Gastrocnemius medialis (tissue), 4 donors: ENCODE results near the gene DOK5. TPM values are rescaled to one million over a fixed set of nuclear protein-coding genes. Genes with fewer than 3 reads are reported as not detected.

Experiments used
- ATAC-seq, 2 donors: fragments of 150-250 bp; one replicate each; pipeline ENCODE4 v1.9.1; 2016
- DNase-seq, 2 donors: peaks; one replicate each; pipeline ENCODE4 v3.0.0-alpha.2; 2019
- H3K27ac ChIP-seq, 4 donors: fragments of 200-600 bp; sonication (generic); 1 replicate in 1 of 4; 2 replicates in 3 of 4; pipeline ENCODE4 v1.5.1; 2016 to 2018; ENCODE audit warnings: mild to moderate bottlenecking in 2 of 4, moderate library complexity in 1 of 4
- H3K27me3 ChIP-seq, 3 donors: fragments of 200-600 bp; sonication (generic) in 2 of 3; 1 replicate in 1 of 3; 2 replicates in 2 of 3; pipeline versions ENCODE4 v1.5.1 to v1.6.0; 2016 to 2019; ENCODE audit warnings: mild to moderate bottlenecking in 1 of 3, moderate library complexity in 1 of 3
- H3K36me3 ChIP-seq, 2 donors: fragments of 200-600 bp; sonication (generic) in 1 of 2; one replicate each; pipeline ENCODE4 v1.5.1; 2017 to 2018
- H3K4me1 ChIP-seq, 2 donors: fragments of 200-600 bp; sonication (generic) in 1 of 2; one replicate each; pipeline ENCODE4 v1.5.1; 2016 to 2017; ENCODE audit warnings: mild to moderate bottlenecking in 2 of 2
- H3K4me3 ChIP-seq, 4 donors: fragments of 200-600 bp; sonication (generic) in 3 of 4; 1 replicate in 1 of 4; 2 replicates in 3 of 4; pipeline ENCODE4 v1.5.1; 2016 to 2019; ENCODE audit warnings: mild to moderate bottlenecking in 2 of 4
- H3K9me3 ChIP-seq, 3 donors: fragments of 200-600 bp; sonication (generic) in 2 of 3; 1 replicate in 1 of 3; 2 replicates in 2 of 3; pipeline ENCODE4 v1.5.1; 2016 to 2019
- CTCF ChIP-seq, 5 experiments: fragments of 450-650 bp in 3 of 5; fragments of 200-600 bp in 2 of 5; sonication (generic) in 2 of 5; IDR thresholded peaks in 4 of 5; conservative IDR thresholded peaks in 1 of 5; 1 replicate in 4 of 5; 2 replicates in 1 of 5; pipeline ENCODE4 v1.5.1; 2016 to 2019; ENCODE audit warnings: antibody characterized with exemption in 5 of 5, mild to moderate bottlenecking in 3 of 5, moderate library complexity in 3 of 5
- POLR2A ChIP-seq, 2 donors: fragments of 450-650 bp; IDR thresholded peaks; one replicate each; pipeline ENCODE4 v1.6.1; 2017; ENCODE audit warnings: antibody characterized with exemption in 2 of 2, mild to moderate bottlenecking in 2 of 2, moderate library complexity in 2 of 2
- in situ Hi-C, 4 donors: fragments of 200-750 bp; cut with MboI; loops; one replicate each; pipeline versions ENCODE4 v1.15.0 to v1.8.0; 2017; ENCODE audit warnings: low sequenced_read_pairs in 4 of 4
- intact Hi-C: fragments of 100-400 bp; cut with DNase I; formaldehyde crosslinking; loops from one replicate; pipeline ENCODE4 v1.15.1; 2023; ENCODE audit warnings: low total_unique reads
- total RNA-seq, 4 donors: library from RNA; depleted of rRNA; stranded (reverse); fragments of >200 nt; gene quantifications; one replicate each; pipeline versions ENCODE4 v1.1.0 to v1.2.3, GENCODE V29; 2016

The DOK5 gene
- total RNA-seq, 4 donors from 2014 or later, result 1.2 to 12.7 (median 7.4) TPM

- H3K4me1 ChIP-seq, result peaks cover 4 to 10% of the 10 kb centered on the region in 2 donors
- H3K9me3 ChIP-seq, result no peaks in the 10 kb centered on the region
- intact Hi-C loops (no loop called here), in situ Hi-C loops (no loop called here)
- no peaks in the 10 kb centered on the region for H3K27me3 ChIP-seq
- H3K36me3 ChIP-seq, result no peaks in the 10 kb centered on the region
- no peak for ATAC-seq
- TF ChIP-seq CTCF (IDR thresholded peaks at IDR 0.05 in 4 of 5, conservative IDR thresholded peaks at IDR 0.05 in 1 of 5) (no peak), POLR2A (IDR thresholded peaks at IDR 0.05) (no peak)
- H3K4me3 ChIP-seq, result no peak overlapping the region
- DNase-seq, result no peak
- H3K27ac ChIP-seq, result no peak overlapping the region
Observed at GRCh38 chr20:54576518-54576917, 101.1 kb downstream of the DOK5 start.

DNA sequence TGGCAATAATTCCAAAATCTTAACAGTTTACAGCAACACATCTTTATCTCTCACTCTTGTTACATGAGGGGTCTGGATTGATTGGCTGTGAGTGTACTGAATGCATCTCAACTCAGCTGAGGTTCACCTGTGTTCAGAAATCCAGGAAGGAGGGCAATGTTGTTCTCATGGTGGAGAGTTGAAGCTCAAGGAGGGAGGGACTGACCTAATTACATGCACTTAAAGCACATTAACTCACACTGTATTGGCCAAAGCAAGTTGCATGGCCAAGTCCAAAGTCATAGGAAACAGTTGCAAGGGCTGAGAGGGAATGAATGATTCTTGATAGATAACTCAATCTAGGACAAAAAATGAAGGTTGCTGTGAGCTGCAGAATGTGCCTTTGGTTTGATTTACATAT, 102.2 kb downstream of the DOK5 start:
- H3K27me3 ChIP-seq, result no peaks in the 10 kb centered on the region
- DNase-seq (no peak), ATAC-seq (no peak)
- TF ChIP-seq POLR2A (IDR thresholded peaks at IDR 0.05) (no peak), CTCF (IDR thresholded peaks at IDR 0.05 in 4 of 5, conservative IDR thresholded peaks at IDR 0.05 in 1 of 5) (no peak)
- no peak overlapping the region for H3K27ac ChIP-seq
- in situ Hi-C loops, result no loop called here
- intact Hi-C loops, result no loop called here
- H3K4me1 ChIP-seq, result peaks cover 4 to 10% of the 10 kb centered on the region in 2 donors
- no peak overlapping the region for H3K4me3 ChIP-seq
- H3K36me3 ChIP-seq, result no peaks in the 10 kb centered on the region
- H3K9me3 ChIP-seq, result no peaks in the 10 kb centered on the region

- no peaks in the 10 kb centered on the region for H3K4me1 ChIP-seq
- no peaks in the 10 kb centered on the region for H3K36me3 ChIP-seq
- TF ChIP-seq POLR2A (IDR thresholded peaks at IDR 0.05) (no peak), CTCF (IDR thresholded peaks at IDR 0.05 in 4 of 5, conservative IDR thresholded peaks at IDR 0.05 in 1 of 5) (no peak)
- no peak overlapping the region for H3K4me3 ChIP-seq
- ATAC-seq (no peak), DNase-seq (no peak)
- no peaks in the 10 kb centered on the region for H3K27me3 ChIP-seq
- intact Hi-C loops, result no loop called here
- in situ Hi-C loops, result no loop called here
- H3K9me3 ChIP-seq, result no peaks in the 10 kb centered on the region
- no peak overlapping the region for H3K27ac ChIP-seq
Observed at GRCh38 chr20:54585217-54585616, 109.8 kb downstream of the DOK5 start.

- no peak overlapping the region for H3K27ac ChIP-seq
- ATAC-seq (no peak), DNase-seq (no peak)
- H3K36me3 ChIP-seq, result no peaks in the 10 kb centered on the region
- no peaks in the 10 kb centered on the region for H3K9me3 ChIP-seq
- H3K4me3 ChIP-seq, result no peak overlapping the region
- no peak for TF ChIP-seq CTCF (IDR thresholded peaks at IDR 0.05 in 4 of 5, conservative IDR thresholded peaks at IDR 0.05 in 1 of 5)
- intact Hi-C loops (no loop called here), in situ Hi-C loops (no loop called here)
- H3K27me3 ChIP-seq, result no peaks in the 10 kb centered on the region
- H3K4me1 ChIP-seq, result no peaks in the 10 kb centered on the region
Observed at GRCh38 chr20:54587408-54587807, 112.0 kb downstream of the DOK5 start.

- intact Hi-C loops (no loop called here), in situ Hi-C loops (no loop called here)
- Histone ChIP-seq H3K4me1 (no peaks in the 10 kb centered on the region), H3K4me3 (no peak overlapping the region), H3K27me3 (no peaks in the 10 kb centered on the region), H3K36me3 (no peaks in the 10 kb centered on the region), H3K9me3 (no peaks in the 10 kb centered on the region), H3K27ac (no peak overlapping the region)
- DNase-seq (no peak), ATAC-seq (no peak)
- TF ChIP-seq POLR2A (IDR thresholded peaks at IDR 0.05) (no peak), CTCF (IDR thresholded peaks at IDR 0.05 in 4 of 5, conservative IDR thresholded peaks at IDR 0.05 in 1 of 5) (no peak)
Observed at GRCh38 chr20:54589402-54590030, 114.1 kb downstream of the DOK5 start.
